GM18498 (cell line): ENCODE data around the gene LCOR.
"Not testable (repeated sequence)": the region's sequence is repeated elsewhere in the genome, so short reads cannot be mapped to it uniquely, and the experiment has no call there.

Source experiments
- ATAC-seq: cut with Tn5 transposase; IDR thresholded peaks from one replicate; pipeline ENCODE4 v1.9.1; 2021; ENCODE audit warnings: mild to moderate bottlenecking, moderate library complexity; ENCODE audit not compliant: unreplicated experiment

The LCOR gene

DNA sequence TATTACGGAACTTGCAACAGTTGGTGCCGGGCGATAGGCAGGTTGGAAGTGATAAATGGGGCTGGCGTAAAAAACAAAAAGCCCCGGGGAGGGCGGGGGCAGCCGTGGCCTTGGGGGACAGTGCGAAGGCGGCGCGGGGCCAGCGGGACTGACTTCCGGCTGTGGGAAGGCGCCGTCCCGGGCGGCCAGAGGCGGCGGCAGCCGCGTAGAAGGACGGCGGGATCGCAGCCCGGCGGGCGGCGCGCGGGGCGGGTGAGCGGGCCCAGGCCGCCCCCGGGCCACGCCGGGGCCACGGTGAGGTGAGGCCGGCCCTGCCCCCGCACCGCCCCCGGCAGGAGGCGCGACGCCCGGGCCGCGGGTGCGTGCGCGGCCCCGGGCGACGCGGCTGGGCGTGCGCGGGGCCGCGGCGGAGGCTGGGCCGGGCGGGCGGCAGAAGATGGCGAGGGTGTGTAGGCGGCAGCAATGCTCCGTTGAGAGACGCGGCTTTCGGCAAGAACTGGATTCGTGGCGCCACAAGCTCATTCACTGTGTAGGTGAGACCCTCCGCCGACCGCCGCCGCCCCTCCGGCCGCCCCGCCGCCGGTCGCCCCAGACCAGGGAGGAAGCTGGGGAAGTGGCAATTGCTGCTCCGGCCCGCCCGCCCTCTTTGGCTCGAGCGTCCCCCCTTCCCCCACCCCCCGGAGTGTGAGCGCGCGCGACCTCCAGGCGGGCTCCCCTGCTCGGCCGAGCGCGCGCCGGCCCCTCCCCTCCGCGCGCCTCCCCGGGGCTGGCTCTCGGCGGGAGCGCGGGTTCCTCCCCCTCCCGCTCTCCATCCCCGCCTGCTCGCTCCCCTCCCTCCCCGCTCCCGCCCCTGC, at the start of gene LCOR:
Gene LCOR, plus strand, starts transcription at position 432 of the 854 bp plus-strand sequence. CDS start 116,760 bp downstream, outside the sequence.
- peak; percentile 64 for ATAC-seq

DNA sequence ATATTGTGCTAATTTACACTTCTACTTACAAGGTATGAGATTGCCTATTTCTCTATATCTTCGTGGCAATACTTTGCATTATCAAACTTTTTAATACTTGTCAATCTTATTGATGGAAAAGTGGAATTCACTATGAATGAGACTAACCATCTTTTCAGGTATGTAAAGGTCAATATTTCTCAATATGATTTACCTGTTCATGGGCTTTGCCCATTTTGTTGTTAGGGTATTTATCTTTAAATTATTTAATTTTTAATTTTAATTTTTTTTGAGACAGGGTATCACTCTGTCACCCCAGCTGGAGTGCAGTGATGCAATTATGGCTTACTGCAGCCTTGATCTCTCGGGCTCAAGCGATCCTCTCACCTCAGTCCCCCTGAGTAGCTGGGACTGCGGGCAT, 47.8 kb upstream of the LCOR start:
- no peak for ATAC-seq

DNA sequence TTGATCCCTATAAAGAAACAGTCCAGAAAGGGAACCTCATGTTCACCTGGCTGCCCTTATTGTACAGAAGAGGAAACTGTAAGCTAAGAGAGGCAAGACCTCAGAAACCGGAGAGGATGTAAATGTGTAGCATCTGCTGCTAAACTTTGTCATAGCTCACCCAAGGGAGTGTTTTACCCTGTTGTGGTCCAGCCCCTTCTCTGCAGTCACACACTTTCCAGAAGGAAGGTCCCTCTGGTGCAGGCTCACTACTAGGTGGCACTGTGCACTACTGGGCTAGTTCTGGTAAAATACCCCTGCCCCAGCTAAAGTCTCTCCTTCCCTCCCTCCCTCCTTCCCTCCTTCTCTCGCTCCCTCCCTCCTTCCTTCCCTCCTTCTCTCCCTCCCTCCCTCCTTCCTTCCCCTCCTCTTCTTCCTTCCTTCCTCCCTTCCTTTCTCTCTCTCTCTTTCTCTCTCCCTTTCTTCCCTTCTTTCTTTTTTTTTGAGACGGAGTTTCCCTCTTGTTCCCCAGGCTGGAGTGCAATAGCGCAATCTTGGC, 42.5 kb upstream of the LCOR start:
- peak; percentile 58 for ATAC-seq

DNA sequence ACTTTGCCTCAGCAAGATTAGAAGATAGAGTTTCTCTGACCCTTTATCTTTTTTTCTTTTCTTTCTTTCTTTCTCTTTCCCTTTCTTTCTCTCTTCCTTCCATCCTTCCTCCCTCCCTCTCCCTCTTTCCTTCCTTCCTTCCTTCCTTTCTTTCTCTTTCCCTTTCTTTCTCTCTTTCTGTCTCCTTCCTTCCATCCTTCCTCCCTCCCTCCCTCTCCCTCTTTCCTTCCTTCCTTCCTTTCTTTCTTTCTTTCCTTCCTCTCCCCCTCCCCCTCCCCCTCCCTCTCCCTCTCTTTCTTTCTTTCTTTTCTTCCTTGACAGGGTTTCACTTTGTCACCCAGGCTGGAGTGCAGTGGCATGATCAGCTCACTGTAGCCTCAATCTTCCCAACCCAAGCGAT, 40.2 kb upstream of the LCOR start:
- ATAC-seq: no peak

DNA sequence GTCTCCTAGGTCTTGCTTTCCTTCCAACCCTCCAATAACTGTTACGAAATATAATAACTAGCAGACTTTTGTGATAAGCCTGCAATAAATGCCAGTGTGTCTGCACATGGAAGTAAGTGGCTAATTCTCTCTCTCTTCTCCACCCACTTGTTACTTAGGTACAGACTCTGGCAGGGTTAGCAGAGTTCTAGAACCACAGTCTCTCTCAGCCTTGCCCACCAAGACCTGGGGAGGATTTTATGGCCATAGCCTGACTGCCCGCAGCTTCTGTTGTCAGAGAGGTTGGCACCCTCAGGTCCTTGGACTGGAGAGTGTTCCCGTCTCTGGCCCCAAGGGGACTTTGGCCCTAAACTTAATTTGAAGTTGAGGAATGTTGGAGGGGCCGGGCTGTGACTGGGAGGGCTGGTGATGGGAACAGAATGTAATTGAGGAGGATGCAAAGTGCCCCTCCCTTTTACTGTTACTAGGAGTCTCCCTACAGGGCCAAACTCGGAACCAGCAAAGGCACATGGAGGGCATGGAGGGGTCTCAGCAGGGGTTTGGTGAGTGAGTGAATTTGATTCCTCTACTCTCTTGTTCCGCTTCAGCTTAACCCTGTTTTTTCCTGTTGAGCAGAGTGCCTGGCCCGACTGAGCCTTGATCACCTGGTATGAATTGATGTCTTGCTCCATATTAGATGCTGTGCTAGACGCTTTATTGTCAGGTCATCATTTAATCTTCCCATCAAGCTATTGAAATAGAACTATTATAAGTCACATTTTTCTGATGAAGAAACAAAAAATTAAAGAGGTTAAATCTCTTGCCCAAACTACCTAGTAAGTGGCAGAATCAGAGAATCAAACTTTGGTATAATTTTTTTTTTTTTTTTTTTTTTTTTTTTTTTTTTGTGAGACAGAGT, 37.0 kb upstream of the LCOR start:
- no peak for ATAC-seq

DNA sequence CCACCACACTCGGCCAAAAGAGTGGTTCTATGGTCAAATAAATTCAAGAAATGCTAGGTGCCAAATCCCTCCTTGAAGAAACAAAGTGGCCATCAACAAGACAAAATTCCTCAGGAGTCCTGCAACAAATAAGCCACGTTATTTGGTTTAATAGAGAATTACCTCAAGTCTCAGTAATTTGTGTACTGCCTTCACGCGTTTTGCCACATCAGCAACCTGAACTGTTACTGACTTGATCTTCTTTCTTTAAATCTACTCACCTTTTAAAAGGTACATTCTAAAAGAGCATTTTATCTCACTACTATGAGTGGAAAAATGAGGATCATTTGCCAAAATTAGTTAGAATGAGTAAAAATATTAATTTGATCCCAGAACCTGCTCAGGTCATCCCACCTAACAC, 34.6 kb upstream of the LCOR start:
- no peak for ATAC-seq

DNA sequence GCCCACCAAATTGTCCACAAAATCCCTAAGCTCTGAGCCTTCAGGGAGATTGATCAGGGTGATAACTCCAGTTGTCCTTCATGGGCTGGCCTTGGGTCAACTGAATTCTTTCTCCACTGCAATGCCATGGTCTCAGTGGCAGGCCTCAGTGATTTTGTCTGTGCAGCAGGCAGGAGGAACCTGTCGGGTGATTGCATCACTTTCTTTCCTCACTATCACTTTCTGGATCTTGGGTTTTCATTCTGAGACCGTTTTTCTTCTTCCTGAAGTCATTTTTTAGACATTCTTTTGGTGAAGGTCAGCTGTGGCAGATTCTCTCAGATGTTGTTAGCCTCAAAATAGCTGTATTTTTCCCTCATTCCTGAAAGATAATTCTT, 28.8 kb upstream of the LCOR start:
- no peak for ATAC-seq

DNA sequence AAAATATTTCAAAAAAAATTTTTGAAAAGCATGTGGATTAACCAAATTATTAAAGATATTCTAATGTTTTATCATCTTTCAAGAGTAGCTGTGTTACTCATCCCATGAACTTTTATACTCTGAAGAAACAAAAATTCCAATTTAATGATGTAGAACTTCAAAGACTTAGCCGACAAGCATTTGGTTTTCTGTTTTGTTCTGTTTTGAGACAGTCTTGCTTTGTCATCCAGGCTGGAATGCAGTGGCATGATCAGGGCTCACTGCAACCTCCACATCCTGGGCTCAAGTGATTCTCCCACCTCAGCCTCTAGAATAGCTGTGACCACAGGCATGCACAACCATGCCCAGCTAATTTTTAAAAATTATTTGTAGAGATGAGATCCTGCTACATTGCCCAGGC, 17.8 kb upstream of the LCOR start:
- no peak for ATAC-seq

DNA sequence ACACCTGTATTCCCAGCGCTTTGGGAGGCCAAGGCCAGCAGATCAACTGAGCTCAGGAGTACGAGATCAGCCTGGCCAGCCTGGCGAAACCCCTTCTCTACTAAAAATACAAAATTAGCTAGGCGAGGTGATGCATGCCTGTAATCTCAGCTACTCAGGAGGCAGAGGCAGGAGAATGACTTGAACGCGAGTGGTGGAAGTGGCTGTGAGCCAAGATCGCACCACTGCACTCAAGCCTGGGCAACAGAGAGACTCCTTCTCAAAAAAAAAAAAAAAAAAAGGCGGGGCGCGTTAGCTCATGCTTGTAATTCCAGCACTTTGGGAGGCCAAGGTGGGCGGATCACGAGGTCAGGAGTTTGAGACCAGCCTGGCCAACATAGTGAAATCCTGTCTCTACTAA, 13.1 kb upstream of the LCOR start:
- ATAC-seq: not testable (repeated sequence)

DNA sequence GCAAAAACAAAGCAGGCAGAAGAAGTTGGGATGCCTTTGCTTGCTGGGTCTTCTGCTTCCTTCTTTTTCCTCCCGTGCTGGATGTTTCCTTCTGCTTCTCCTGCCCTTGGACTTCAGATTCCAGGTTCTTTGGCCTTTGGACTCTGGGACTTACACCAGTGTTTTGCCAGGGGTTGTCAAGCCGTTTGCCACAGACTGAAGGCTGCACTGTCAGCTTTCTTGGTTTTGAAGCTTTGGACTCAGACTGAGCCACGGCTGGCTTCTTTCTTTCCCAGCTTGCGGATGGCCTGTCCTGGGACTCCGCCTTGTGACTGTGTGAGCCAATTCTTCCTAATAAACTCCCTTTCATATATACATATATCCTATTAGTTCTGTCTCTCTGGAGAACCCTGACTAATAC, 11.3 kb upstream of the LCOR start:
- ATAC-seq: no peak

DNA sequence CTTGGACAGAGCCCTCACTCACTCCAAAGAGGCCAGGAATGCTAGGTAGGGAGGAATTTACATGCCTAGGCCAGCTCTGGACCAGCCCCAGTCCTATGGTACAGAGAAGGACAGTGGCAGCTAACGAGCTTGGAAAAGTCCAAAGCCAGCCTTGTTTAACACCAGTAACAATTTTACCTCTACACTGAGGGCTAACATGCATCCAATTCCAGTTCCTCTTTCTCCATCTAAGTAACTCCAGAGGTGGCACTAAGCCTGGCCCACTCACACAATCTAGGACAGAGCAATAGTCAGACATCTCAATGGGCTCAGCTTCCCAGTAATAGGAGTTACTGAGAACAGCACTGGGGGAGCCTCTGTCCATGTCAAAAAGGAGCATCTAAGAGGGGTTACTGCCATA, 5.7 kb upstream of the LCOR start:
- no peak for ATAC-seq

DNA sequence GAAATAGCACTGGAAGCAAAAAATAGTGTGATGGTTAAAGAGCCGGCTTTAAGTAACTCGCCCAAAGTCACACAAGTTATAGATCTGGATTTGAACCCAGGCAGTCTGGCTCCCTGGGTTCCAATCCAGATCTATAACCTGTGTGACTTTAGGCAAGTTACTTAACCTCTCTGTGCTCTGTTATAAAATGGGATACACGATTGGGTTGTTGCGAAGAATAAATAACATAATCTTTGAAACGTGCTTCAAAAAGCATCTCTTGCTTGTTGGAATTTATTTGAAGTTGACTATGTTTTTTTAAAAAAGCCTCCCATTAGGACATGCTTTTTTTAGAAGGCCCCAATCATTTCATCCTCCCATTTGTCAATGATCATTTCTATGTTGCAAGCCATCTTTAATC, 3.5 kb upstream of the LCOR start:
- ATAC-seq: no peak

DNA sequence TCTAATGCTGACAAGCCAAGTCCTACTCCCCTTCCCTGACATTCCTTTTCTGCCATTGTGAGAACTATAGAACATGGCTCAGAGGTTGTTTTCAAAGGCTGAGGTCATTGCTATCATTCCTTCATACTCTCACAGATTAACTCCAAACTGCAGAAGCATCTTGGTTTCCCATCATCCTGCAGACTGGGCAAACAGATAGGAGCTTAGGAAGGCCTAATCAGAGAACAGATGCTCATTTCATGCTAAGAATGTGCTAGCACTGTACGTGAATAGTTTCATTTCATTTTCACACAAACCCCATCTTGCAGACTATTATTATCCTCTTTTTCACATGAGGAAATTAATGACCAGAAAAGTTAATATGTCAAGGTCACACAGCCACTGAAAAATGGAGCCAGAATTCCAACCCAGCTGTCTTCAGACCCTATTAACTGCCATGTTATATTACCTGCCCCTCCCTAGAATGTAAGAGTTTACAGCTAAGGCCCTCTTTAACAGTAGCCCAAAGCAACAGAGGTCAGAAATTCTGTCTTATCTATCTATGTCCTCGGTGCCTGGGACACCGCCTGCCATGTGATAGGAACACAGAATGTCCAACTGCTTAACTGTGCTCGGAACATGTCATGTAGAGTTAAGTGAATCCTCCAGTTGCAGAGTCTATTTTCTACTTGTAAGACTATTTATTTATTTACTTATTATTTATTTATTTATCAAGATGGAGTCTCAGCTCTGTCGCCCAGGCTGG, 2.9 kb upstream of the LCOR start:
- ATAC-seq: no peak

DNA sequence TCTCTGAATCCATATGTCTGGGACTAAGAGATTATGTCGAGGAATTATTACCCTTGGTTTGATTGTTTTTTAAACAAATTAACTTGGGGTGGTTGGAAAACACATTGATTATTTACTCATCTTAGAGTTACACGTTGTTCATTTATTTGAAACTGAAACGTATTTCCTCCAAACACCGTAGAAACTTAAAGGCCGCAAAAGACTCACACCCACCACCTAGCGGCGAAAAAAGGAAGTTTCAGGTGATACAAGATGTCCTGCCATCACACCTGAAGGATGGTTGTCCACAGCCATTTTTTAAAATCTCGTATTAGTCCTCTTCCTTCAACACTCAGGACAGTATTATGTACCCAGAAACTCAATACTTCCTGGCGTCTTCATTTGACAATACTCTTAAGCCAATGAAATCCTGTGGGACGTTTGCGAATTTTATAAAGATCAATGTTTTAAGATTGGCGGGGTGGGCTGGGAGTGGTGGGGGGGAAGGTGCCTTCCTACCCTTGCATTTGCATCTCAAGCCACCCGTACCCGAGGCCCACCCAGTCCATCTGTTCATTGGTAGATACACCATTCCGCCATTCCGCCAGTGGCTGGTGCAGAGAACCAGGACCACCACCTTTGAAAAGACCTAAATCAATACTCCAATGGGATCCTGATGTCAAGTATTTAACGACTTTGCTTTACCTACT, 1.4 kb upstream of the LCOR start:
- ATAC-seq: no peak

DNA sequence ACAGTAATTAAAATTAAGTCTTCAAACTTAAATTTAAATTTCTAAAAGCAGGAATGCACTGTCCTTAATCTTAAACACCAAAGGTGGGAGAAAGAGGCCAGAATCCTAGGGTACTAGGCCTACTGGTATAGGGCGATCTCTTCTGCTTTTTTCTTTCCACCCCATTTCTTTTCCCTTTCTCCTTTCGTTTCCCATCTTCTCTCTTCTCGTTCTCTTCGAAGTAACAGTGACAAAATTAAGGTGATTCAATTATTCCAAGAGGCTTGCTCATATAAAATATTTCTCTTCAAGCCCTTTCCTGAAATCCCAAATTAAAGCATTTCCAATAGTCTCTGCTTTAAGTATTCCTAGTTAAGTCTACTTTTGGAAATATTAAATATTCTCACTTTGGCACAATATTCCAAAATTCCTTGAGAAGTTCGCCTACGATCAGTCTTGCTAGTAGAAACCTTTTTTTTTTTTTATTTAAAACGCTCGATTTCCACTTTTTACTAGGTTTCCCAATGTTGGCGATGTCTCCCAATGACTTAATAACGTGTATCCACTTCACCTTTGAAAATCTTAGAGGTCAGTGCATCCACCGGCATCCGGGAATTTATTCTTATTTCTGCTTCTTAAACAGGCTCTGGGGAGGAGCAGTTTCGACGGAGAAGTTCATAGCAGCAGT, 765 bp upstream of the LCOR start:
- ATAC-seq: no peak

DNA sequence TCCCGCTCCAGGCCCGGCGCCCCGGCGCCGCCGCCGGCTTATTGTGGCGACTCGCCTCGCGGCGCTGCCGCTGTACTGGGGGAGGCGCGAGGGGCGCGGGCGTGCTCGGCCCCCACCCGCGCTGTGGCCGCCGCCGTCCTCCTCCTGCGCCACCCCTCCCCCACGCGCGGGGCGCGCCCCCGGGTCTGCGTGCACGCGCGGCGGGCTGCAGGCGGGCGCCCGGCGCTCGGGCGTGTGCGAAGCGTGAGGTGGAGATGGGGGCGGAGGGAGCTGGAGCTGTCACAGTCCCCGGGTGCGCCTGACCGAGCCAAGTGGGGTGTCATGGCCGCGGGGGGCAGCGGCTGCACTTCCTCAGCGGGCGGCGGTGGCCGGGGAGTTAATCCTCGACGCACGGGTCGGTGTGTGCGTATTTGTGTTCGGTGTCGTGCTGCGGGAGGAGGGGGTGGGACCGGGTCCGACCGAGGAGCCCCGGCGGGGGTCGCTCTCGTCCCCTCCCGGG, 672 bp downstream of the LCOR start:
- ATAC-seq: peak; percentile 60

DNA sequence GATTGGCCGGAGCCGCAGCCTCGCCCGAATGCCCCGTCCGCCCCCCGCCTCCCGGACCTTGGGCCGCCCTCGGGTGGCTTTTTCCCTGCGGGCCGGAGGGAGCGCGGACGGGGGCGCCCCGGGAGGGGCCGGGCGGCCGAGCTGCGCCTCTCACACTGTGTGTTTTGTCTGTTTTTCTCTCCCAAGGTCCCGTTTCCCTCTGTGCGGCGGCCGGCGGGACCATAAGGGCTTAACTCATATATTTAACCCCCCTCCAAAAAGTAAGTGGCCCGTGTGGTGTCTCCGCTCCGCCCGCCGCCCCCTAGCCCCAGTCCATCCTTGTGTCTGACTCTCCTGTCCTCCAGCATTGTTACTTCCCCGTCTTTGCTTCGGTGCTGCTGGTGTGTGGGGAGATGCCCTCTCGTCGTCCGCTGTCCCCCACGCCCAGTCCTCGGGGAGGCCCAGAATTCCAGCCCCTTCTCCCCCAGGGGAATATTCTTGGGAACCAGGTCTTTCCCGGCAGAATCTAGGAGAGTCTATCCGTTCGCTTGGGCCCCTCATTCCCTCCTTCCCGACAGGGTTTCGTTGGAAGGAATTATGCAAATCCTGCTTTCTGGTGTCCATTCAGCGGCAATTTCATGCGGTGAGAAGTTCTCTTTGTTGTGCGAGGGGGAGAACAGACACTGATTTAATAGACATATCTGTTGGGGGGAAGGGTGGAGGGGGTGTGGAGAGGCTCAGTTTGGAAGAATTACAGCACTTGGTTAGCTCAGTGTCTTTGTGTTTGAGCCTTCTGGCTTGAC, 1.3 kb downstream of the LCOR start:
- ATAC-seq: peak; percentile 5

DNA sequence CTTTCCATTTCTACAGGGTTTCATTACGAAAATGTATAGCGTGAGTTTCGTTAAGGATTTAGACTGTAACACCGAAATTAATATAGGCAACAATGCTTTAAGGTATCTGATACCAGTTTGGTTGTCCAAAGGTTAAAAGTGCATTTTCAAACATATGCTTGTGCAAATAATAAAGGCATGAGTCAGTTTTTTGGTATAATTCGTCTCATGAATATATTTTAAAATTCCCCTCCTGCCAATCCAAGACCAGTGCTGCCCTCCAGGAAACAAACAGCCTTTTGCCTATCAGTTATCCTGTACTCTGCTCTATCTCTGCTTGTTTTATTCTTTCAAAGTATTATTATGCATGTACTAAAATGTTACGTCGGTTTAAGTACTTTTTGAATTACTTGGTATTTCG, 2.0 kb downstream of the LCOR start:
- no peak for ATAC-seq

DNA sequence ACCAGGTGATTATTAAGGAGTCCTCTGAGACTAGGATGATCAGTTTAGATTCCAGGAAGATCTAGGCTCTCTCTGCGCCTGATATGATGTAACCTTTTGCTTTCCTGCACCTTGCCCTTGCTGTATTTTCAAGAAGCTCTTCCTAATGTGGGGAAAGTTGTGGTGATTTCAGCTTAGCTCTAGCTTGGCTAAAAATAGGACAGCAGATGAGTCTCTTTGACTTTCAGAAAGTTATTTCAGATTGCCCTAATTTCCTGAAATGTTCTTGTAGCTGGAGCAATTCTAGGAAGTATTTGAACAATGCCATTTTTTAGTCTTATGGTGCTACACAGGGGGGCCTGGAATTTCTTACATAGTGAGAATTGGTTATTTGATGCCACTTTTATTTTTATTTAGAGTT, 3.8 kb downstream of the LCOR start:
- no peak for ATAC-seq
